Measurements from ENCODE around the gene NFIB. TPM values are rescaled to one million over a fixed set of nuclear protein-coding genes. Genes with fewer than 3 reads are reported as not detected.
A peak's percentile ranks its signal among the peaks of the same experiment; 100 is the strongest.

NFIB gene
- 62.9 and 76.4 TPM in 2 replicates for total RNA-seq (ENCODE audit: low replicate concordance)
- long read RNA-seq, full-length matches to known transcripts = 10 of 44 reads
- long read RNA-seq, partial matches to known transcripts = 12 of 44 reads
- long read RNA-seq, other reads (novel, unspliced or antisense) = 22 of 44 reads

GRCh38 chr9:14313951-14314423 is at the start of gene NFIB:
NFIB (minus strand) TSS chr9:14314141; CDS start chr9:14313511, 630 bp downstream.
- Mint-ChIP-seq H3K4me3 (peak within 1 kb of the TSS; percentile 98), H3K4me1 (ENCODE audit: unreplicated experiment) (peaks cover 31% of the 10 kb centered on the region), H3K27me3 (peaks cover 18% of the 10 kb centered on the region), H3K9me3 (no peaks in the 10 kb centered on the region), H3K36me3 (no peaks in the 10 kb centered on the region), H3K27ac (peak within 1 kb of the TSS; percentile 99)
- DNase-seq (ENCODE audit: extremely low spot score, unreplicated experiment) = peak; percentile 75
- TF ChIP-seq, protein P1, sequence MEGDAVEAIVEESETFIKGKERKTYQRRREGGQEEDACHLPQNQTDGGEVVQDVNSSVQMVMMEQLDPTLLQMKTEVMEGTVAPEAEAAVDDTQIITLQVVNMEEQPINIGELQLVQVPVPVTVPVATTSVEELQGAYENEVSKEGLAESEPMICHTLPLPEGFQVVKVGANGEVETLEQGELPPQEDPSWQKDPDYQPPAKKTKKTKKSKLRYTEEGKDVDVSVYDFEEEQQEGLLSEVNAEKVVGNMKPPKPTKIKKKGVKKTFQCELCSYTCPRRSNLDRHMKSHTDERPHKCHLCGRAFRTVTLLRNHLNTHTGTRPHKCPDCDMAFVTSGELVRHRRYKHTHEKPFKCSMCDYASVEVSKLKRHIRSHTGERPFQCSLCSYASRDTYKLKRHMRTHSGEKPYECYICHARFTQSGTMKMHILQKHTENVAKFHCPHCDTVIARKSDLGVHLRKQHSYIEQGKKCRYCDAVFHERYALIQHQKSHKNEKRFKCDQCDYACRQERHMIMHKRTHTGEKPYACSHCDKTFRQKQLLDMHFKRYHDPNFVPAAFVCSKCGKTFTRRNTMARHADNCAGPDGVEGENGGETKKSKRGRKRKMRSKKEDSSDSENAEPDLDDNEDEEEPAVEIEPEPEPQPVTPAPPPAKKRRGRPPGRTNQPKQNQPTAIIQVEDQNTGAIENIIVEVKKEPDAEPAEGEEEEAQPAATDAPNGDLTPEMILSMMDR (conservative IDR thresholded peaks at IDR 0.05) = no peak

- H3K27ac Mint-ChIP-seq = no peak overlapping the region
- peaks cover 5% of the 10 kb centered on the region for H3K9me3 Mint-ChIP-seq
- no peak for DNase-seq (ENCODE audit: extremely low spot score, unreplicated experiment)
- no peak overlapping the region for H3K4me3 Mint-ChIP-seq
- H3K36me3 Mint-ChIP-seq = no peaks in the 10 kb centered on the region
- H3K27me3 Mint-ChIP-seq = no peaks in the 10 kb centered on the region
- H3K4me1 Mint-ChIP-seq (ENCODE audit: unreplicated experiment) = peaks cover 1% of the 10 kb centered on the region
- TF ChIP-seq, protein P1 (conservative IDR thresholded peaks at IDR 0.05) = no peak
These were observed 48.2 kb upstream of the NFIB start for GRCh38 chr9:14362175-14362574.

DNA sequence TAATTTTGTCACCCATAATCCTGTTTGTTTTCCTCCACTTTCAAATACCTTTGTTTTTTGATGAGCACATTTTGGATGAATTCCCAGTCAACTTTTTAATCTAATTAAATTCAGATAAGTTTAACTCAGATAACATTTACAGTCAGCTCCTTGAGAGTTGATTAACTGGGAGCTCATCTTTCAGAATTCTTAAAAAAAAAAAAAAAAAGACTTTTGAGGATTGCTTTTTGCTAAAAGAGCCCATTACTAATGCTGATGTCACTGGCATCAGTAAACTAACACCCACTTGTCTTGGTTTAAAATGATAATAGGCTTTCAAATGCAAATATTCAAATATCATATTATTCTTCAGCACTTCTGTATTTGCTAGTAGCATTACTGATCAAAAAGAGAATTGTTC is 47.1 kb upstream of the NFIB start:
- Mint-ChIP-seq H3K27ac (no peak overlapping the region), H3K9me3 (peaks cover 5% of the 10 kb centered on the region), H3K27me3 (no peaks in the 10 kb centered on the region), H3K4me3 (no peak overlapping the region), H3K36me3 (no peaks in the 10 kb centered on the region), H3K4me1 (ENCODE audit: unreplicated experiment) (peaks cover 12% of the 10 kb centered on the region)
- DNase-seq (ENCODE audit: extremely low spot score, unreplicated experiment) = no peak
- TF ChIP-seq, protein P1 (conservative IDR thresholded peaks at IDR 0.05) = no peak

DNA sequence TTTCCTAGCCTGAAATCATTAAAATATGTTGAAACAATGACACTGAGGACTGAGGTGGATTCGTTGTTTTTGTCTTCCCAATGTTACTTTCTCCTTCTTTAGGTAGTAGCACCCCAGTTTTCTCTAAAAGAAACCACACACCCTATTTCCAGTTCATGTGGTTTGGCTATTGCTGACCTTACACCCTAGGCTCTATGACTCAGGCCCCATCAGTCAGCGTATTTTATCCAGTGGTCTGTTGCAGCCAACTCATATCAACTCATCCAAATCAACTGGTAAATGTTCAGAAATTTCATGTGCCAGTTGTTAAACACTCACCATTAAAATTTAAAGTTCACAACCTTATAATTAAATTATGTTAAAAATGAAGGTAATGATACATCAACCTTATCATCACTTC is 44.6 kb upstream of the NFIB start:
- Mint-ChIP-seq H3K4me3 (no peak overlapping the region), H3K27ac (no peak overlapping the region), H3K4me1 (ENCODE audit: unreplicated experiment) (peaks cover 26% of the 10 kb centered on the region), H3K36me3 (no peaks in the 10 kb centered on the region), H3K27me3 (peaks cover 14% of the 10 kb centered on the region), H3K9me3 (no peaks in the 10 kb centered on the region)
- TF ChIP-seq, protein P1 (conservative IDR thresholded peaks at IDR 0.05) = no peak
- DNase-seq (ENCODE audit: extremely low spot score, unreplicated experiment) = no peak

- H3K9me3 Mint-ChIP-seq = no peaks in the 10 kb centered on the region
- no peak overlapping the region for H3K27ac Mint-ChIP-seq
- H3K27me3 Mint-ChIP-seq = peaks cover 24% of the 10 kb centered on the region
- no peak overlapping the region for H3K4me3 Mint-ChIP-seq
- H3K4me1 Mint-ChIP-seq (ENCODE audit: unreplicated experiment) = peaks cover 39% of the 10 kb centered on the region
- no peaks in the 10 kb centered on the region for H3K36me3 Mint-ChIP-seq
- DNase-seq (ENCODE audit: extremely low spot score, unreplicated experiment) = no peak
- TF ChIP-seq, protein P1 (conservative IDR thresholded peaks at IDR 0.05) = no peak
These were observed 42.7 kb upstream of the NFIB start for GRCh38 chr9:14356351-14357265.
